HG02678 (cell line): ENCODE data around the gene MYOF.
"Not testable (repeated sequence)": the region's sequence is repeated elsewhere in the genome, so short reads cannot be mapped to it uniquely, and the experiment has no call there.

Source experiments
- ATAC-seq: cut with Tn5 transposase; IDR thresholded peaks from one replicate; pipeline ENCODE4 v1.9.1; 2021; ENCODE audit warnings: mild to moderate bottlenecking, moderate library complexity; ENCODE audit not compliant: unreplicated experiment

The MYOF gene

GRCh38 chr10:93352638-93353383, 129.3 kb downstream of the MYOF start:
- ATAC-seq = no peak

GRCh38 chr10:93346694-93347093, 135.4 kb downstream of the MYOF start:
- ATAC-seq = no peak

GRCh38 chr10:93346108-93346507, 136.0 kb downstream of the MYOF start:
- no peak for ATAC-seq

- no peak for ATAC-seq
These were observed 137.4 kb downstream of the MYOF start for GRCh38 chr10:93344691-93345090.

GRCh38 chr10:93342921-93343320, 139.2 kb downstream of the MYOF start:
- no peak for ATAC-seq

GRCh38 chr10:93342366-93342765, 139.8 kb downstream of the MYOF start:
- ATAC-seq = no peak

- ATAC-seq = no peak
These were observed 144.8 kb downstream of the MYOF start for GRCh38 chr10:93337309-93337721.

- no peak for ATAC-seq
These were observed 145.5 kb downstream of the MYOF start for GRCh38 chr10:93336678-93337077.

GRCh38 chr10:93336110-93336509, 146.0 kb downstream of the MYOF start:
- no peak for ATAC-seq

GRCh38 chr10:93334901-93335327, 147.2 kb downstream of the MYOF start:
- ATAC-seq = no peak

- no peak for ATAC-seq
These were observed 148.0 kb downstream of the MYOF start for GRCh38 chr10:93334181-93334580.

- ATAC-seq = no peak
These were observed 148.7 kb downstream of the MYOF start for GRCh38 chr10:93333278-93333978.

GRCh38 chr10:93330824-93331223, 151.3 kb downstream of the MYOF start:
- ATAC-seq = no peak

GRCh38 chr10:93319896-93320295, 162.2 kb downstream of the MYOF start:
- no peak for ATAC-seq

- no peak for ATAC-seq
These were observed 163.0 kb downstream of the MYOF start for GRCh38 chr10:93319096-93319495.

- ATAC-seq = no peak
These were observed 166.9 kb downstream of the MYOF start for GRCh38 chr10:93315246-93315645.

- not testable (repeated sequence) for ATAC-seq
These were observed 167.5 kb downstream of the MYOF start for GRCh38 chr10:93314656-93315055.

GRCh38 chr10:93313798-93314197, 168.3 kb downstream of the MYOF start:
- no peak for ATAC-seq

GRCh38 chr10:93309062-93309461, 173.1 kb downstream of the MYOF start:
- no peak for ATAC-seq

GRCh38 chr10:93305122-93305521, 177.0 kb downstream of the MYOF start:
- no peak for ATAC-seq

- ATAC-seq = no peak
These were observed 181.2 kb downstream of the MYOF start for GRCh38 chr10:93300981-93301380.

GRCh38 chr10:93300288-93300917, 181.7 kb downstream of the MYOF start:
- ATAC-seq = no peak
